ENCODE measurements around the gene CORO2A. TPM values are rescaled to one million over a fixed set of nuclear protein-coding genes. Genes with fewer than 3 reads are reported as not detected.
A peak's percentile ranks its signal among the peaks of the same experiment; 100 is the strongest.

The CORO2A gene
- polyA plus RNA-seq, 1 of the 3 experiments (the other 2 are of a cell fraction): 2.3 TPM

DNA sequence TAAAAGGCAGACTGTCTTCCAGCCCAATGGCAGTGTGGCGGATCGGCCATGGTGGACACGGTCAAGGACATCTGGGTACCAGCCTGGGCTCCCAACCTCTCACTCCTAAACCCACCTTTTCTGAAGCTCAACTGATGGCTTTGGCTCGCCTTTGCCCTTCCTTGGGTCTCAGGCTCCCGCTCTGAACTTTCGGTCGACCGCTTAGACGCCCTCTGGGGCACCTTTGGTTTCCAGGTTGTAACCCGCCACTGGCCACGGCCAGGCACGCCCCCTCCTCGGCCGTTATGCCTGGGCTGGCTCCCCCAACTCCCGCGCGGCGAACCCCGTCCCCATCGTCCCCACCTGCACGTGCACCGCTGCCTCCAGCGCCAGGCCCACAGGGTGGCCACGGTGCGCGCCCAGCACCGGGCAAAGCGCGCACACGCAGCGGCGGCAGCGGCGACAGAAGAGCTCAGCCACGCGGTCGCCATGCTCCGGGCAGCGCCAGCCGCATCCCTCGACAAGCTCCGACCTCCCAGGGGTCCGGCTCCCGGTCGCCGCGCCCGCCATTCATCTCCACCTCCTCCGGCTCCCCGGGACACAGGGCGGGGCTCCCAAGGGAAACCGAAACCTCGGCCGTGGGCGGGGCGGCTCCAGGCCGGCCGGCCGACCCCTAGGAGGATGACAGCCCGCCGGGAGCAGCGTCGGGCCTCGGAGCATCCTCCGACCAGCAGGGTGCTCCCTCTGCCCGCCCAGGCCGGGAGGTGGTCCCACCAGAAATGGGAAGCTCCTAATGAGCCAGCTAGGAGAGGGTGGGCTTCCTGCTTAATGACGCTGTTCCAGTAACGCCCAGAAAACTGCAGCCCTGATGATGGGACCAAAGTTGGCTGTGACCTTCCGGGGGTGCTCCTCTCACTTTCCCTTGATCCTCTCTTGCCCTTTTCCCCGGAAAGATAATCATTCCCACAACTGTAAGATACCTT is 73.5 kb downstream of the CORO2A start, which contains the start of gene TRIM14 (continued):
- no peak for TF ChIP-seq TEAD4 (IDR thresholded peaks at IDR 0.05; ENCODE audit: borderline replicate concordance, insufficient read depth)
- TF ChIP-seq, protein P1, sequence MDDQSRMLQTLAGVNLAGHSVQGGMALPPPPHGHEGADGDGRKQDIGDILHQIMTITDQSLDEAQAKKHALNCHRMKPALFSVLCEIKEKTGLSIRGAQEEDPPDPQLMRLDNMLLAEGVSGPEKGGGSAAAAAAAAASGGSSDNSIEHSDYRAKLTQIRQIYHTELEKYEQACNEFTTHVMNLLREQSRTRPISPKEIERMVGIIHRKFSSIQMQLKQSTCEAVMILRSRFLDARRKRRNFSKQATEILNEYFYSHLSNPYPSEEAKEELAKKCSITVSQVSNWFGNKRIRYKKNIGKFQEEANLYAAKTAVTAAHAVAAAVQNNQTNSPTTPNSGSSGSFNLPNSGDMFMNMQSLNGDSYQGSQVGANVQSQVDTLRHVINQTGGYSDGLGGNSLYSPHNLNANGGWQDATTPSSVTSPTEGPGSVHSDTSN (IDR thresholded peaks at IDR 0.05): no peak
- no peak; the same call in 1 of the 2 replicates for TF ChIP-seq YY1 (IDR thresholded peaks at IDR 0.05; ENCODE audit: low read depth)
- TF ChIP-seq FOXJ3 (CRISPR knock-in tag; IDR thresholded peaks at IDR 0.05): no peak
- TF ChIP-seq SIN3A (IDR thresholded peaks at IDR 0.05; ENCODE audit: borderline replicate concordance, low read depth, low read length): no peak; the same call in 1 of the 2 replicates
- no peak; the same call in 1 of the 2 replicates for TF ChIP-seq TAF1 (IDR thresholded peaks at IDR 0.05; ENCODE audit: borderline replicate concordance, low read depth, low read length)
- no peak for TF ChIP-seq FOSL2 (IDR thresholded peaks at IDR 0.05; ENCODE audit: borderline replicate concordance, low read depth)
- peak; percentile 31 for TF ChIP-seq SMC3 (IDR thresholded peaks at IDR 0.05; ENCODE audit: low read depth, low read length)
- no peak for TF ChIP-seq TCF12 (IDR thresholded peaks at IDR 0.05)
- TF ChIP-seq MXI1 (IDR thresholded peaks at IDR 0.05; ENCODE audit: low read depth, low read length): peak; percentile 82
- peak; percentile 26; the same call in 1 of the 2 replicates for TF ChIP-seq POLR2AphosphoS5 (IDR thresholded peaks at IDR 0.05; ENCODE audit: low read depth, low read length)
- peak; percentile 12 for TF ChIP-seq CHD2 (IDR thresholded peaks at IDR 0.05; ENCODE audit: low read length, partially characterized antibody)
- TF ChIP-seq EP300 (IDR thresholded peaks at IDR 0.05; ENCODE audit: borderline replicate concordance in 1 of 2, low read depth in 1 of 2, low read length in 1 of 2): no peak
- TF ChIP-seq EZH2phosphoT487 (IDR thresholded peaks at IDR 0.05; ENCODE audit: borderline replicate concordance, low read depth): no peak
- TF ChIP-seq, protein P2, sequence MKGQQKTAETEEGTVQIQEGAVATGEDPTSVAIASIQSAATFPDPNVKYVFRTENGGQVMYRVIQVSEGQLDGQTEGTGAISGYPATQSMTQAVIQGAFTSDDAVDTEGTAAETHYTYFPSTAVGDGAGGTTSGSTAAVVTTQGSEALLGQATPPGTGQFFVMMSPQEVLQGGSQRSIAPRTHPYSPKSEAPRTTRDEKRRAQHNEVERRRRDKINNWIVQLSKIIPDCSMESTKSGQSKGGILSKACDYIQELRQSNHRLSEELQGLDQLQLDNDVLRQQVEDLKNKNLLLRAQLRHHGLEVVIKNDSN (IDR thresholded peaks at IDR 0.05; ENCODE audit: borderline replicate concordance, low read depth): no peak
- TF ChIP-seq, protein P3, sequence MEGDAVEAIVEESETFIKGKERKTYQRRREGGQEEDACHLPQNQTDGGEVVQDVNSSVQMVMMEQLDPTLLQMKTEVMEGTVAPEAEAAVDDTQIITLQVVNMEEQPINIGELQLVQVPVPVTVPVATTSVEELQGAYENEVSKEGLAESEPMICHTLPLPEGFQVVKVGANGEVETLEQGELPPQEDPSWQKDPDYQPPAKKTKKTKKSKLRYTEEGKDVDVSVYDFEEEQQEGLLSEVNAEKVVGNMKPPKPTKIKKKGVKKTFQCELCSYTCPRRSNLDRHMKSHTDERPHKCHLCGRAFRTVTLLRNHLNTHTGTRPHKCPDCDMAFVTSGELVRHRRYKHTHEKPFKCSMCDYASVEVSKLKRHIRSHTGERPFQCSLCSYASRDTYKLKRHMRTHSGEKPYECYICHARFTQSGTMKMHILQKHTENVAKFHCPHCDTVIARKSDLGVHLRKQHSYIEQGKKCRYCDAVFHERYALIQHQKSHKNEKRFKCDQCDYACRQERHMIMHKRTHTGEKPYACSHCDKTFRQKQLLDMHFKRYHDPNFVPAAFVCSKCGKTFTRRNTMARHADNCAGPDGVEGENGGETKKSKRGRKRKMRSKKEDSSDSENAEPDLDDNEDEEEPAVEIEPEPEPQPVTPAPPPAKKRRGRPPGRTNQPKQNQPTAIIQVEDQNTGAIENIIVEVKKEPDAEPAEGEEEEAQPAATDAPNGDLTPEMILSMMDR (IDR thresholded peaks at IDR 0.05): peak; percentile 38
- TF ChIP-seq NRF1 (IDR thresholded peaks at IDR 0.05; ENCODE audit: low read depth, low read length): no peak
- TF ChIP-seq, protein P4, sequence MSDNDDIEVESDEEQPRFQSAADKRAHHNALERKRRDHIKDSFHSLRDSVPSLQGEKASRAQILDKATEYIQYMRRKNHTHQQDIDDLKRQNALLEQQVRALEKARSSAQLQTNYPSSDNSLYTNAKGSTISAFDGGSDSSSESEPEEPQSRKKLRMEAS (IDR thresholded peaks at IDR 0.05; ENCODE audit: low read depth): peak; percentile 89
- TF ChIP-seq RAD21 (IDR thresholded peaks at IDR 0.05; ENCODE audit: low read length): peak; percentile 51
- TF ChIP-seq, protein P5, sequence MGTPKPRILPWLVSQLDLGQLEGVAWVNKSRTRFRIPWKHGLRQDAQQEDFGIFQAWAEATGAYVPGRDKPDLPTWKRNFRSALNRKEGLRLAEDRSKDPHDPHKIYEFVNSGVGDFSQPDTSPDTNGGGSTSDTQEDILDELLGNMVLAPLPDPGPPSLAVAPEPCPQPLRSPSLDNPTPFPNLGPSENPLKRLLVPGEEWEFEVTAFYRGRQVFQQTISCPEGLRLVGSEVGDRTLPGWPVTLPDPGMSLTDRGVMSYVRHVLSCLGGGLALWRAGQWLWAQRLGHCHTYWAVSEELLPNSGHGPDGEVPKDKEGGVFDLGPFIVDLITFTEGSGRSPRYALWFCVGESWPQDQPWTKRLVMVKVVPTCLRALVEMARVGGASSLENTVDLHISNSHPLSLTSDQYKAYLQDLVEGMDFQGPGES (IDR thresholded peaks at IDR 0.05; ENCODE audit: low read depth, low read length): no peak
- no peak for TF ChIP-seq MEF2A (IDR thresholded peaks at IDR 0.05; ENCODE audit: borderline replicate concordance, low read depth)
- TF ChIP-seq RXRA (IDR thresholded peaks at IDR 0.05; ENCODE audit: borderline replicate concordance, low read depth): no peak
- no peak for TF ChIP-seq NFIC (IDR thresholded peaks at IDR 0.05; ENCODE audit: borderline replicate concordance)
